ENCODE data around the gene XPC.

Gene XPC

DNA sequence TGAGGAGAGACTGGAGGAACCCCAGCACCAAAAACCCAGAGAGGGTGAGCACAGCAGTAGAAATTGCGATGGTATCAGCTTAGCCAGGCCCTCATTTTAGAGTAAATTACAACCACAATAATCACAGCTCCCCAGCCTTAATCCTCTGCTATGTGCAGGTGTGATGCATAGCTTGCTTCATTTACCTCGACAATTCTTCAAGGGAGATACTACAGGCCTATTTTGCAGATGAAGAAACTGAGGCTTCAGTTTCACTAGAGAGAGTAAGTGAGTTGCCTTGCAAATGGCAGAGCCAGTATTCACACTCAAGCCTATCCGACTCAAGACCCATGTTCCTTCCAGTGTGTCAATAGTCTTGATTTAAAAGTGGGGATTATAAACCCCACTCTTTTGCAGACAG lies 33.6 kb upstream of the XPC start:
- no peak for DNase-seq (ENCODE audit: insufficient read length, low spot score)
- FAIRE-seq = no peak
- TF ChIP-seq, protein P1, sequence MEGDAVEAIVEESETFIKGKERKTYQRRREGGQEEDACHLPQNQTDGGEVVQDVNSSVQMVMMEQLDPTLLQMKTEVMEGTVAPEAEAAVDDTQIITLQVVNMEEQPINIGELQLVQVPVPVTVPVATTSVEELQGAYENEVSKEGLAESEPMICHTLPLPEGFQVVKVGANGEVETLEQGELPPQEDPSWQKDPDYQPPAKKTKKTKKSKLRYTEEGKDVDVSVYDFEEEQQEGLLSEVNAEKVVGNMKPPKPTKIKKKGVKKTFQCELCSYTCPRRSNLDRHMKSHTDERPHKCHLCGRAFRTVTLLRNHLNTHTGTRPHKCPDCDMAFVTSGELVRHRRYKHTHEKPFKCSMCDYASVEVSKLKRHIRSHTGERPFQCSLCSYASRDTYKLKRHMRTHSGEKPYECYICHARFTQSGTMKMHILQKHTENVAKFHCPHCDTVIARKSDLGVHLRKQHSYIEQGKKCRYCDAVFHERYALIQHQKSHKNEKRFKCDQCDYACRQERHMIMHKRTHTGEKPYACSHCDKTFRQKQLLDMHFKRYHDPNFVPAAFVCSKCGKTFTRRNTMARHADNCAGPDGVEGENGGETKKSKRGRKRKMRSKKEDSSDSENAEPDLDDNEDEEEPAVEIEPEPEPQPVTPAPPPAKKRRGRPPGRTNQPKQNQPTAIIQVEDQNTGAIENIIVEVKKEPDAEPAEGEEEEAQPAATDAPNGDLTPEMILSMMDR (IDR thresholded peaks at IDR 0.05; ENCODE audit: insufficient read depth, missing control alignments) = no peak

DNA sequence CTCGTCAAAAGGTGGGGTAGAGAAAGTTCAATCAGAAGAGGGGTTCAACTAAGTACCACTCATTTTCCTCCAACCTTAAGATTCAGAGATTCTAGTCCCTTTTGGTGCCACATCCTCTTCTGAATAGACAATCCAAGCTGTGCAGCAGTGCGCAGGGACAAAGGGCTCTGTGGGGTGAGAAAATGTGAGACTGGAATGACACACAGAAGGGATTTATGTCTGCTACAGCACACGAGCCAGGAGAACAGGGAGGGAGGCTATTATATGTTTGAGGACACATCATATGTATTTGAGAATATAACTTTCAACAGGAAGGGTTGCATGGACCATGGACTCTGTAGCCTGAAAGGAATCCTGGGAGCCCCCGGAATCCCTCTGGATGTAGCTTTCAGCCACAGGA lies 33.2 kb upstream of the XPC start:
- DNase-seq (ENCODE audit: insufficient read length, low spot score) (no peak), FAIRE-seq (no peak)
- TF ChIP-seq, protein P1 (IDR thresholded peaks at IDR 0.05; ENCODE audit: insufficient read depth, missing control alignments) = no peak

DNA sequence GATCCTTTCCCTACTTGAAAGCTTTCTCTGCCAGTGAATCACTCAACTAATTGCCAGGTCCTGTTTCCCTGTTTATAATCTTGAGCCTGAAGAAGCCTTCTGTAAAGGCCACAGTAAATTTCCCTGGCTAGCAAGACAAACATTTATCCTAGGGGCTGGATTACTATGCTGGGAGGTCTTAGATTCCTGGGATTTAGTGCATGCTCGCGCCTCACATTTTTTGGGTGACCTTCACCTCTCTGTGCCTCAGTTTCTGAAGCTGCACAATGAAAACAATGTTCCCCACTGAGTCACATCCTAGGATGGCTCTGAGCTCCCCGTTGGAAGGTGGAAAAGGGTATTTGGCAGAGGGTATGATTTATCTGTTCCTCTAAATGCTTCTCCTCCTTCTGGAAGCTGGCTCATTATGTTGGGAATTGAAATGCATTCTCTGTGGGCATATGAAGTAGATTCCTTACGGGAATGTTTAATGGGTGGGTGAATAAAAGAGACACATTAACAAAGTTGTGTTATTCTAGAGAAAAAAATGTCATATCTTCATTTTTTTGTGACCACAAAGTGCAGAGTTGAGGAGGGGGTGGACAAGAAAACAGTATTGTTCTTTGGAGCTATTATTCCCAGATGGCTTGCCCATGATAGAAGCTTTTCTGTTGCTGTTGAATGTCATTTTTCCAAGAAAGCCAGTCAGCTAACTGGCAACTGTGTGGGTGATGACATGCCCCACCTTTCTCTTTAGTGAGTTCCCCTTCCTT lies 32.6 kb upstream of the XPC start:
- FAIRE-seq (no peak), DNase-seq (ENCODE audit: insufficient read length, low spot score) (no peak)
- TF ChIP-seq, protein P1 (IDR thresholded peaks at IDR 0.05; ENCODE audit: insufficient read depth, missing control alignments) = no peak

DNA sequence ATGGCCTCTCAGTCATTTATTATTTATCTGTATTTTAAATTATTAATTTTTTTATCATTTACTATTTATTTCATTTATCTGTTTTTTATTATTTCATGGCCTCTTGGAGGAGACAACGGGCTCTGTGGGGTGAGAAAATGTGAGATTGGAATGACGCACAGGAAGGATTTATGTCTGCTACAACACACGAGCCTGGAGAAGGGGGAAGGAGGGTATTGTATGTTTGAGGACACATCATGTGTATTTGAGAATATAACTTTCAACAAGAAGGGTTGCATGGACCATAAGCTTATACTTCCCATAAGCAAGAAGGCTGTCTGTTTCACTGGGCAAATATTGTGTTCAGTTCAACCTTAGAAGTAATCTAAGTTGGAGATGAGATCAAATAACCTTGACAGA lies 31.9 kb upstream of the XPC start:
- TF ChIP-seq, protein P1 (IDR thresholded peaks at IDR 0.05; ENCODE audit: insufficient read depth, missing control alignments) = no peak

DNA sequence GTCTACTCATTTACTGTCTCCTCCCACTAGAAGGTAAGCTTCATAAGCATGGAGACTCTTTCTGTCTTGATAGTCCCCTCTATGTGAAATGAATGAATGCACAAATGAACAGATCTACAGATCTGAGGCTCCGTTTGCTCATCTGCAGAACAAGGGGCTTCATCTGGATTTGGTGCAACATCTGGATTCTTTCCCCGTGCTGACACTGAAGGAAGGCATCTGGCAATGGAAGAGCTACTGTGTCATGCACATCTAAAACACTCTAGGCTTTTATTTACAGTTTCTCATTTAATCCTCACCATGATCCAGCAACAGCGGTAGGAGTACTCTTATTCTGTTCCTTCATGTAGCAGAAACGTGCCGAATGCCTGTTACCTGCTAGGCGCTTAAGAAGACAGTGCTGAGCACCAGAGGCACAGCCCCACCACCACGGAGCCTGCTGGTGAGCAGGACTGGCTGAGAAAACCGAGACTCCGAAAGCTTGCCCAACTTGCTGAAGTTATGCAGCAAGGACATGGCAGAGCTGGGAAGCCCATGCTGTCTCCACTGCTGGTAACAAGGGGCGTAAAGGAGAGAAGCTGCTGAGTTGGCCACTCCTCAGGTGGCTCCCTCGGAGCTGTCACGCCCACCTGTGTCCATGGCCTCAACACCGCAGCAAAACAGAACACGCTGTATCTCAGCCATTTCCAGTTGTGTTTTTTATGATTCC lies 31.3 kb upstream of the XPC start:
- DNase-seq (ENCODE audit: insufficient read length, low spot score) (no peak), FAIRE-seq (no peak)
- TF ChIP-seq, protein P1 (IDR thresholded peaks at IDR 0.05; ENCODE audit: insufficient read depth, missing control alignments) = no peak

More for the DNA sequence above, 31.9 kb upstream of the XPC start:
- FAIRE-seq (no peak), DNase-seq (ENCODE audit: insufficient read length, low spot score) (no peak)

DNA sequence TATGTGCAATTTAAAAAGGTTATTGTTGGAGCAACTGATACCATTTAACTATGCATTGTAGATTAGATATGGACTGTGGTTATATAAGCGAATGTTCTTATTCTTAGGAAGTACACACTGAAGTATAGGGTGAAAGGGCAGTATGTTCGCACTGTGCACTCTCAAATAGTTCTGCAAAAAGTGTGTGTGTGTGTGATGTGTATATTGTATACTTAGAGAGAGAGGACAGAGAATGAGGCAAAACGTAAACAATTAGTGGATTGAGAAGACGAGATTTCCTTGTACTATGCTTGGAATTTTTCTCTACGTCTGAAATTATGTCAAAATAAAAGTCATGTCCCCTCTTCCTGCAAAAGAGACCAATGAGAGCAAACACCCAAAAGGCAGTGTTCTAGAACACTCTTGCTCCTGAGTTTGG lies 30.6 kb upstream of the XPC start:
- TF ChIP-seq, protein P1 (IDR thresholded peaks at IDR 0.05; ENCODE audit: insufficient read depth, missing control alignments) = no peak
- FAIRE-seq = no peak
- no peak for DNase-seq (ENCODE audit: insufficient read length, low spot score)

DNA sequence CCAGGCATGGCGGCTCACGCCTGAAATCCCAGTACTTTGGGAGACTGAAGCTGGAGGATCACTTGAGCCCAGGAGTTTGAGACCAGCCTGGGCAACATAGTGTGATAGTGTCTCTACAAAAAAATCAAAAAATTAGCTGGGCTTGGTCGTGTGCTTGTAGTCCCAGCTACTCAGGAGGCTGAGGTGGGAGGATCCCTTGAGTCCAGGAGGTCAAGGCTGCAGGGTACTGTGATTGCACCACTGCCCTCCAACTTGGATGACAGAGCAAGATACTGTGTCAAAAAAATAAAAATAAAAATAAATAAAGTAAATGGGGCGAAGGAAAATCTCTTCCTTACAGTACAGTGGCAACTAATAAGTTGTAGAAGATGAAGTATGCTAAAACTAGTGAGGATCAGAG lies 29.8 kb upstream of the XPC start:
- no peak for DNase-seq (ENCODE audit: insufficient read length, low spot score)
- FAIRE-seq = no peak
- TF ChIP-seq, protein P1 (IDR thresholded peaks at IDR 0.05; ENCODE audit: insufficient read depth, missing control alignments) = no peak
